Endometrial microvascular endothelial cells (primary cell): ENCODE data around the gene SLC2A6. TPM values are rescaled to one million over a fixed set of nuclear protein-coding genes. Genes with fewer than 3 reads are reported as not detected.

Experiments used
- in situ Hi-C: cut with HindIII; loops from 2 replicates; pipeline ENCODE4 v1.10.0; 2017; ENCODE audit warnings: low sequenced_read_pairs, low pct_unique_long_range_greater_than_20kb; ENCODE audit errors: inconsistent ontology term
- total RNA-seq: library from RNA; depleted of rRNA; stranded (reverse); fragments of >200 nt; gene quantifications from one replicate; pipeline ENCODE4 v1.2.3, GENCODE V29; 2015; ENCODE audit errors: inconsistent ontology term

SLC2A6 gene
- total RNA-seq, 1 donor from 2014 or later, result 45.3 TPM

DNA sequence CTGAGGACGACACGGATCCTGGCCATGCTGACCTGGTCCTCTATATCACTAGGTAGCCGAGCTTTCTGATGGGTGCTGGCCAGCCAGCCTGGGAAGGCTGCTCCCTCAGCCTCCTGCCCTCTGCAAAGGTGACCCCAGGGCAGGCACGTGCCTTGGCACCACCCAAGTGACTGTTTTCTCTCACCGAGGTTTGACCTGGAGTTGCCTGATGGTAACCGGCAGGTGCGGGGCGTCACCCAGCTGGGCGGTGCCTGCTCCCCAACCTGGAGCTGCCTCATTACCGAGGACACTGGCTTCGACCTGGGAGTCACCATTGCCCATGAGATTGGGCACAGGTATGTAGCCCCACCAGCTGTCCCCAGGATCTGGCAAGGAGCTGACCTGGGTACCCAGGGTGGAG, 52.9 kb downstream of the SLC2A6 start:
- in situ Hi-C loops, result no loop called here

DNA sequence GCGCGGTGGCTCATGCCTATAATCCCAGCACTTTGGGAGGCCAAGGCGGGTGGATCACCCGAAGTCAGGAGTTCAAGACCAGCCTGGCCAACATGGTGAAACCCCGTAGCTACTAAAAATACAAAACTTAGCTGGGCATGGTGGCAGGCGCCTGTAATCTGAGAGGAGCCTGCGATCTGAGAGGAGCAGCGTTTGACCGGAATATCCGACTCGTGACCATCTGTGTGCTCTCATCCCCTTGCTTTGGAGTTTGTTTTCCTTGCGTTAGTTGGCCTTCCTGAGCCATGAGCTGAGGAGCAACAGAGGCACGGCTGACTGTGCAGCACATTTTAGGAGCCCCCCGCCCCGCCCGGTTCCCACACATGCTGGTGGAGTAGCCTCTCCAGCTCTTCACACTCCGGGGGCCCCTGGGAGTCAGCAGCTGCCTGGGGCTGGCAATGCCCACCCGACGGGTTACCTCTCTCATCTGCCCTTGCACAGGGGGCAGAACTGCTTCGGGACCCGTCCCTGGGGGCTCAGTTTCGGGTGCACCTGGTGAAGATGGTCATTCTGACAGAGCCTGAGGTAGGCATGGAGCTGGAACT, 53.8 kb downstream of the SLC2A6 start:
- in situ Hi-C loops, result no loop called here

DNA sequence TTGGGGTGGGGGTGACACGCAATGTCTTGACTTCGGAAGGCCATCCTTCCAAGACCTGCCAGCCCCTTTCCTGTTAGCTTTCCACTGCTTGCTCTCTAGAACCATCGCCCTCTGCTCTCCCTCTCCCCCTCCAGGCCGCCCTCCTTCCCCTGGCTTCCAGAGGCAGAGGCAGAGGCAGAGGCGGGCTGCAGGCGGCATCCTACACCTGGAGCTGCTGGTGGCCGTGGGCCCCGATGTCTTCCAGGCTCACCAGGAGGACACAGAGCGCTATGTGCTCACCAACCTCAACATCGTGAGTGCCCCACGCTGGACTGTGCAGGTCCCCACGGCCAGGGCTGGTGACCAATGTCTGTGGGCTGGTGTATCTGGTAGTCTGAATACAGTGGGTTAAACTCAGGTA, 54.7 kb downstream of the SLC2A6 start:
- in situ Hi-C loops, result no loop called here

DNA sequence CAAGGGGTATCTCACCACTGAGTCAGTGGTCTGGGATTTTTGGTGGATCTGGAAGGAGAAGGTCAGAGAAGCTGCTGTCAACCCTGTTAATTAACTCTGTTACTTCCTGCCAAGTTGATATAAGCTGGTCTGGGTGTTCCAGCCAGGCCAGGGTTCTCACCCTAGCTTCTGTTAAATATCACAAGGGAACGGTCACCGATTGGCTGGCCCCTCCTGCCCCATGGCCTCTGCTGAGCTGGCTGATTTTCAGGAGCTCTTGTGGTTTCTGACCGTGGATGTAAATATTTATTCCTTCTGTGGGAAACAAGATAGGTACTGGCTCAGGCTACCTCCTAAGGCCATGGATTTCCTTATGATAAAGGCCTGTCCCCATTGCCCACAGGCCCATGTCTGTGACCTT, 55.7 kb downstream of the SLC2A6 start:
- in situ Hi-C loops, result no loop called here

DNA sequence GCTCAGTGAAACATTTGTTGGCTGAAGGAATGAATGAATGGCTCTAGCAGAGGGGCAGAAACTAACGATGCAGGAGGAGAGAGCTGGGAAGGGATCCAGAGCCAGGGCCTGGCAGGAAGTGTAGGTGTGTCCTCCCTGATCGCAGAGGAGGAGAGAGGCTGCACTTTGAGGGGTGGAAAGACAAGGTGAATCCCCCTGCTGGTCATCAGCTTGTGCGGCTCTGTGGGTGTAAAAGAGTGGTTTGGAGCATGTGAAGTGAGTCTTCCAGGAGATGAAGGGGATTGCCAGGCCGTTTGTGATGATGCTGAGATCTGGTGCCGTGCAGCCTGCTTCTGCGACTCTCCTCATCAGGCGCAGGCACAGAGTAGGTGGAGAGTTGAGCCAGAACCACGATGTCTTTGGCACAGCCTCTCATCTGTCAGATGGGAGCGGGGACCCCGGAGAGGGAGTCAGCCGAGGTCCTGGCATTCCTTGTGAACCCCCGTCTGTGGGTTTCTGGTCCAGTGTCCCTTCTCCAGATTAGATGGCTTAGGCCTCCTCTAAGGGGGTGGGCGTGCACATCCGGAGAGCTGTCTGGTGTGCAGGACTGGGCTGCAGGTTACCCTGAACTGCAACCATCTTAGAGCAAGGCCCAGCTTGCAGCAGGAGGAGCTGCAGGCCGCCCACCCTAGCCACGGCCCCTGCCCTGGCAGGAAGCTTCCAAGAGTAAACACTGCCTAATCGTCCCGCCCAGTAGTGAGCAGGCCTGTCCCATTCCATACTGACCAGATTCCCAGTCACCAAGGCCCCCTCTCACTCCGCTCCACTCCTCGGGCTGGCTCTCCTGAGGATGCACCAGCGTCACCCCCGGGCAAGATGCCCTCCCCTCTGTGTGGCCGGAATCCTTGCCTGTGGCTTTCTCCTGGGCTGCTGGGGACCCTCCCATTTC, 57.0 kb downstream of the SLC2A6 start, which contains the start of gene ADAMTS13:
TSS of gene ADAMTS13 (plus strand) at position 753 of the 928 bp plus-strand sequence. CDS start at position 830, 77 bp downstream.
- in situ Hi-C loops, result no loop called here

Other genes starting within 250 kb of the SLC2A6 start
- not detected for gene ABO, start 203.9 kb downstream of the SLC2A6 start, total RNA-seq
- gene SURF6, start 142.9 kb downstream of the SLC2A6 start, total RNA-seq, result 24.1 TPM
- gene MED22, start 131.0 kb downstream of the SLC2A6 start, total RNA-seq, result 20.3 TPM
- gene RPL7A, start 130.9 kb downstream of the SLC2A6 start, total RNA-seq, result 2,760 TPM
- gene SURF1, start 122.6 kb downstream of the SLC2A6 start, total RNA-seq, result 14.4 TPM
- 15.1 TPM for gene SURF2, start 122.5 kb downstream of the SLC2A6 start, total RNA-seq
- gene SURF4, start 103.0 kb downstream of the SLC2A6 start, total RNA-seq, result 299 TPM
- gene STKLD1, start 102.7 kb downstream of the SLC2A6 start, total RNA-seq, result 0.19 TPM
- gene REXO4, start 61.1 kb downstream of the SLC2A6 start, total RNA-seq, result 18.7 TPM
- 1.8 TPM for gene ADAMTS13, start 56.7 kb downstream of the SLC2A6 start, total RNA-seq
- 2.8 TPM for gene CACFD1, start 19.1 kb downstream of the SLC2A6 start, total RNA-seq
- gene MYMK, start 45.9 kb upstream of the SLC2A6 start, total RNA-seq, result not detected
- gene ADAMTSL2, start 55.6 kb upstream of the SLC2A6 start, total RNA-seq, result not detected
- gene FAM163B, start 130.3 kb upstream of the SLC2A6 start, total RNA-seq, result not detected
- gene DBH, start 157.3 kb upstream of the SLC2A6 start, total RNA-seq, result not detected